Right ventricle myocardium superior (tissue), 1 donor: ENCODE data around the gene UBE2J2. TPM values are rescaled to one million over a fixed set of nuclear protein-coding genes. Genes with fewer than 3 reads are reported as not detected.

Experiments used
- ATAC-seq: fragments of 200-7000 bp; cut with Tn5 transposase; one replicate; pipeline ENCODE4 v1.9.1; 2020; ENCODE audit warnings: mild to moderate bottlenecking; ENCODE audit not compliant: poor library complexity
- DNase-seq: peaks from one replicate; pipeline ENCODE4 v3.0.0-alpha.2; 2020
- intact Hi-C: fragments of 100-400 bp; cut with DNase I; formaldehyde crosslinking; loops from one replicate; pipeline ENCODE4 v1.11.2; 2022
- total RNA-seq: library from RNA; stranded (reverse); fragmentation: NEBNext Ultra II Directional; extraction: Animal tissue kit (Norgen Biotek cat#: 25700); gene quantifications from one replicate; pipeline ENCODE4 v1.2.1, GENCODE V29; 2021
- donor health status: DM: no; HTN: yes; CAD: no; lungs with severe emphysema.

The UBE2J2 gene
- total RNA-seq, 1 donor from 2014 or later, result 34.7 TPM

DNA sequence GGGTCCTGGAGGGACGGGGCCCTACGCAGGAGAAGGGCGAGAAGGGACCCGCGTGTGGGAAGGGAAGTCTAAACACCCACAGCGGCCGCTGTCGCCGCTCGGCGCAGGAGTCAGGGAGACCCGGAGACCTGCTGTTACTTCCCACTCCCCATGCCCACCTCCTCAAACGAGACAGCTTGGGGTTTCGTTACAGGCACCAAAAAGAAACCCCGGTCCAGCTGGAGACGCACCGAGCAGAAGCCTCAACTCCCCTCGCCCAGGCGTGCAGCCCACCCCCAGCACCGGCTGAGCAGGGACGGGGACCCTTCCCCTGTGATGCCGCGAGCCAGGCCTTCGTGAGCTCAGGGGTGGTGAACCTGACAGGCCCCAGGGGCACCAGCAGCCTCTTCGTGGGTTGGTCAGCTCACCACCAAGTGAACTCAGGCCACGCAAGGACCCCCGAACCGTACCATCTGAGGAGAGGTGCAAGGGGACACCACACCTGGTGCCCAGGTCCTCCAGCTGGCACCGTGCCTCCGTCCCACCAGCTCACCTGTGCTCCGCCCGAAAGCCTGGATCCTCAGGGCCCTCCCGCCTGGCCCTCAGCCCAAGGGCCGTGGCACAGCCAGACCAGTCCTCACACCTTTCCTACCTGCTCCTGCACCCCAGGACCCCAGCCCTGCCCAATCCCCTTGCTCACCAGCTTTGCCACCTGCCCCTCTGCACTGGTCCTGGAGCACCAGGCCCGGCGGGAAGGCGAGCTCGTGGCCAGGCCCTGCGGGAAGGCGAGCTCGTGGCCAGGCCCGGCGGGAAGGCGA, 46.9 kb downstream of the UBE2J2 start:
- no peak for DNase-seq
- no peak for ATAC-seq
- intact Hi-C loops, result no loop called here

DNA sequence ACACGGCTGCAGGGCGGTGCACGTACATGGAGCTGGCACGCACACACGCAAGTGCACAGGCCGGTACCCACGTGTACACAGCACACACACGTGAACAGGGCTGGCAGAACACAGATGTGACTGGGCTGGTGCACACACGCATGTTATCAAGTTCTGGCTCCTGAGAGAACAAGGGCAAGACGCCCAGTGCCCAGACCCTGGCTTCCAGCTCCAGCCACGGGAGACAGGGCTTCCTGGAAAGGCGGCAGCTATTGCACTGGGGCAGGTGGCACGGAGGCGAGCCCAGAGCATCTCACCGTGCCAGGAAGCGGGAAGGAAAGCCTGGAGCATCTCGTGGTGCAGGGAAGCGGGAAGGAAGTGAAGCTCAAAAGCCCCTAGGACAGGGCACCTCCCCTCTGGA, 47.7 kb downstream of the UBE2J2 start:
- intact Hi-C loops, result no loop called here
- ATAC-seq (peak; percentile 26), DNase-seq (no peak)

DNA sequence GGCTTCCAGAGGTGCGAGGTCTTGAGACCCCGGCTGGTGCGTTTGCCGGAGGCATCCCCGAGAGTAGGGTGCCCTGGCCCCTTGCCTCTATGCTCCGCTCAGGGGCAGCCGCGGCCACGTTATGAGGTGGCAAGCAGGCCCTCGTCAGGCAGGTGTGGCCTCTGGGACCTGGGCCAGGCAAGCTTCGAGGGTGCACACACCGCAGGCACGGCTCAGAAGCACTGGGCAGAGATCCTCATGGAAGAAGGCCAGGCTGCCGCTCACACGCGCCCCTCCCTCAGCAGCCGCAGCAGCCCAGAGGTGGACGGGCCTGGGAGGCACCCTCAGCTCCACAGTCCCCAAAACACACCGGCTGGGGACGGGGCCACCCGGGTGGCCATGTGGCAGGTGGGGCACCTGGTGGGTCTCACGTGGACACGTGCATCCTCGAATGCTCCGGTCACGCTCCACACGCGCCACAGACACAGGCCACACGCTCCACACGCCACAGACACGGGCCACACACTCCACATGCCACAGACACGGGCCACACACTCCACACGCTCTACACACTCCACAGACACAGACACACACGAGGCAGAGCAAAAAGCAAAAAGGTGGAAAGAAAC, 48.3 kb downstream of the UBE2J2 start:
- DNase-seq (no peak), ATAC-seq (peak; percentile 33)
- intact Hi-C loops, result no loop called here

DNA sequence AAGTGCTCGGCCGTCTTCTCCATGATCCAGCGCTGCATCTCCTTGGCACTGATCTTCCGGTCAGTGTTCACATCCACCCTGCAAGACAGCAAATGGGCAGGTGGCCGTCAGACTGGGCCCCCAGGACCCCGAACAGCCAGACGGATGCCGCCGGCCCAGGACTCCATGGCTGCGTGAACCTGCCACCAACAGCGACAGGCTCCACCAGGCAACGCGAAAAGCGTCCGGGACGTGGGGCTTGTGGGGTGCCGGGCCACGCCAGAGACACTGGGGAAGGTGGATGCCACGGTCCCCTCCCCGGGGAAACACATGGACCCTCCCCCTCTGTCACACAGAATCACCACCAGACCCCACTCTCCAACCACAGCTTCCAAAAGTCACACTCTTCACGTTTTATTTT, 49.8 kb downstream of the UBE2J2 start:
- intact Hi-C loops, result no loop called here
- ATAC-seq, result no peak
- DNase-seq, result no peak

DNA sequence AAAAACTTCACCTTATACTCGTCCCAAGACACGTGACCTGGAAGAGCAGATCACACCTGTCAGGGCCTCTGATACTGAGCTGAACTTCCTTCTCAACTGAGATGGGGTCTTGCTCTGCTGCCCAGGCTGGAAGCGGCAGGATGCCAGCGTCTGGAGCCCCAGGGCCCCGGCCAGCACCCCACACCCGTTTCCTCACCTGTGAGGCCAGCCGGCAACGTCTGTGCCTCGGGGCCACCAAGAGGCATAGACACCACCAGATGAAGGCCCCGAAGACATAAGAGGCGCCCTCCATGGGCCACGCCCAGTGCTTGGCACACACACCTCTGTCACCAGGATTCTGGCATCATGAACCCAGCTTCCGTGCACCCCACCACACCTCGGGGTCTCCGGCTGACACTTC, 50.3 kb downstream of the UBE2J2 start:
- intact Hi-C loops, result no loop called here
- DNase-seq, result no peak
- no peak for ATAC-seq

DNA sequence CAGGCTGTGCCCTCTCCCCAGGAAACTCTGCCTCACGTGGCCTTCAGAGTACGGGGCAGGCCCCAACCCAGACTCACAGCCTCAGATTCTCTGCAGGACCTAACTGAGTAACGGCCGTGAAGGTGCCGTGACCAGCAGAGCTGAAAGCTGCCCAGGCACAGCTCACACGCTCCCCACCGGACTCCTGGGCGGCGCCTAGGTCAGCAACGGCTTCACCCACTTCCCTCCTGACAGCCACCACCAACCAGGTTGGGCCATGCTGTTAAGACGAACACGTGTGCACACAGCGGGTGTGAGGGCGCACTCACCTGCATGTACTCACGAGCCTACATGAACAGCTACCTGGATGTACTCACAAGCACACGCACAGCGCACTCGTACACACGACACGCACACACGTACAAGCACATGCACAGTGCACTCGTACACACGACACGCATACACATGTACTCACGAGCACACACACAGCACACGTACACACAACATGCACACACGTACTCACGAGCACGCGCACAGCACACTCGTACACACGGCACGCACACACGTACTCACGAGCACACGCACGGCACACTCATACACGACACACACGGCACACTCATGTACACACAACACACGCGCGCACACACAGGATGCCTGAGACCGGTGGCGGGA, 51.0 kb downstream of the UBE2J2 start:
- no peak for DNase-seq
- no peak for ATAC-seq
- intact Hi-C loops, result no loop called here

DNA sequence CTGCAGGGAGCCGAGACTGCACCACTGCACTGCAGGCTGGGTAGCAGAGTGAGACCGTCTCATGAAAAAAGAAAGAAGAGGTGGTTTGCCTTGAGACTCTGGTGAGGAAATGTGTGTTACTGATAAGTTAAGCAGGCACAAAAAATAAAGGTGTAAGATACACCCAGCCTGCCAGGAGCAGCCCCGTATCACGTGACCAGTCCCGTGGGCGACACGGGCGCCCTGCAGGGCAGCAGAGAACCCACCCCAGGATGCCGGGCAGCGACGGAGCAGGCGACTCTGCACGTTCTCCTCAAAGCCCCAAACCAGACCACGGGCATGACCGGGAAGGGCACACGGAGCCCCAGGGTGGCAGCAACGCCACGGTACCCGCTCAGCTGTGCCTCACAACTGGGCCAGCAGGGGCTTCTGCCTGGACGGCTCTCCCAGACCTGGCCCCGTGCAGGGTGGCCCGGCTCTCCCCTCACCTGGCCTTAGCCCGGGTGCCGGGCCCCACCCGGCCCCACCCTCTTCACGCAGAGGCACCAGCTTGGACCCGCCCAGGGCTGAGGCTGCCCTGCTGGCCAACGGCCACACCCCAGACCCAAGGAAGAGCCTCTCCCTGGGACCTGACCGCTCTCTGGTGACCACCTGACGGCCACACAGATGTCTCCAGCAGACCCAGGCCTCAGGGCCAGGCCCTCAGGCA, 51.6 kb downstream of the UBE2J2 start:
- DNase-seq, result no peak
- no peak for ATAC-seq
- intact Hi-C loops, result no loop called here

DNA sequence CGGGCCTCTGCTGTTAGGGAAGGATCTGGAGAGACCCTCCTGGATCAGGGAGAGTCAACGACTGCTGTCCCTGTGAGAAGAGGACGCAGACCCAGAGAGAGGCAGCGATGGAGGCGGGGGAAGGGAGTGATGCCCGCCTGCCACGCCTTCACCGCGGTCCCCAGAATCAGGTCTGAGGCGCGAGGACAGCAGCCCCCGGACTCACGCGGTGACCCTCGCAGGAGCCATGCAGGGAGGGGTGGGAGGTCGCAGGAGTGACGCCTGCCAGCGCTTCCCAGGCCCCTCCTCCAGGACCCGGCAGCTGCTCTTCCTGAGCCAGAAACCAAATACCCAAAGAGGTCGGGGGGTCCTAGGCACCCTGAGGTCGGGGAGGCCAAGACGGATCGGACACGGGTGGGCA, 53.5 kb downstream of the UBE2J2 start:
- ATAC-seq (no peak), DNase-seq (no peak)
- intact Hi-C loops, result no loop called here

DNA sequence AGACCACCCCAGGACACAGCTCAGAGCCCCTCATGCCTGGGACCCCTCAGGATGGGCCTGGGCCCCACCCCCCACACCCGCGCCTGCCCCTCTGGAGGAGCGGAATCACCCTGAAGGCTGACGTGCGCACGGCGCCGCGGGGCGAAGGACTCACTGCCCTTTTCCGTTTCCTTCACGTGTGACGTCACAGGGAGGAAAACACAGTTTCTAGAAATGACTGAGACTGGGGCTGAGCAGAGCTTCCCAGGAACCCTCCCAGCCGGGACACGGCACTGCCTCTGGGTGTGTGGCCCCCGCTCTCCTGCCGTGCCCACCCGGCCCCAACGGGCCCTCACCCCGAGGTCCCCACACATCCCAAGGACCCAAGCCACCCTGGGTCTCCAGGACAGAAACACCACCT, 54.3 kb downstream of the UBE2J2 start:
- intact Hi-C loops, result no loop called here
- no peak for DNase-seq
- ATAC-seq, result no peak

DNA sequence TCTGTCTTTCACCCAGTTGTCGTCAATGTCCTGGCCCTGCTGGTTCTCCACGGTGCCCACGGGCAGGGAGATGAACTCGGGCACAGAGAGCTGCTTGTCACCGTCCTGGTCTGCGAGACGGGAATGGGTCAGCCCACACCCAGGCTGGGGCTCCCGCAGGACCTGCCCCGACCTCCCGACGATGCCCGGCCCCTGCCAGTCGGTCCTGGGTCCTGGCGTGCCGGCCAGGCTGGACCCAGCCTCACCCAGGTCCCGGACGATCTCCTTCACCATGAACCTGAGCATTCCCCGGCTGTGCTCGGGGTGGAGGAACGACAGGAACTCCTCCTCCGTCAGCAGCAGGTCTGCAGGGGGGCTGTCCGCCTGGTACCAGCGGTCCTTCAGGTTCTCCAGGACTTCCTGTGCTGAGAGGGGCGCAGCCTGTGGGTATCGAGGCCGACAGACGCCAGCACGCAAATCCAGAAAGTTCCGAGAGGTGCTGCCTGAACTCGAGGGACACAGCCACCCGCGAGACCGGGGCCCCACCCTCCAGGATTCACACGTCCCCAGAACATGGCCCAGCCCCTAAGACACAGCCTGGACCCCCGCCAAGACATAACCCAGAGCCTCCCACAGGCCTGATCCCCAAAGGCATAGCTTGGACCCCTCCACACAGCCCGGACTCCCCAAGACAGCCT, 55.0 kb downstream of the UBE2J2 start:
- intact Hi-C loops, result no loop called here
- no peak for DNase-seq
- no peak for ATAC-seq

DNA sequence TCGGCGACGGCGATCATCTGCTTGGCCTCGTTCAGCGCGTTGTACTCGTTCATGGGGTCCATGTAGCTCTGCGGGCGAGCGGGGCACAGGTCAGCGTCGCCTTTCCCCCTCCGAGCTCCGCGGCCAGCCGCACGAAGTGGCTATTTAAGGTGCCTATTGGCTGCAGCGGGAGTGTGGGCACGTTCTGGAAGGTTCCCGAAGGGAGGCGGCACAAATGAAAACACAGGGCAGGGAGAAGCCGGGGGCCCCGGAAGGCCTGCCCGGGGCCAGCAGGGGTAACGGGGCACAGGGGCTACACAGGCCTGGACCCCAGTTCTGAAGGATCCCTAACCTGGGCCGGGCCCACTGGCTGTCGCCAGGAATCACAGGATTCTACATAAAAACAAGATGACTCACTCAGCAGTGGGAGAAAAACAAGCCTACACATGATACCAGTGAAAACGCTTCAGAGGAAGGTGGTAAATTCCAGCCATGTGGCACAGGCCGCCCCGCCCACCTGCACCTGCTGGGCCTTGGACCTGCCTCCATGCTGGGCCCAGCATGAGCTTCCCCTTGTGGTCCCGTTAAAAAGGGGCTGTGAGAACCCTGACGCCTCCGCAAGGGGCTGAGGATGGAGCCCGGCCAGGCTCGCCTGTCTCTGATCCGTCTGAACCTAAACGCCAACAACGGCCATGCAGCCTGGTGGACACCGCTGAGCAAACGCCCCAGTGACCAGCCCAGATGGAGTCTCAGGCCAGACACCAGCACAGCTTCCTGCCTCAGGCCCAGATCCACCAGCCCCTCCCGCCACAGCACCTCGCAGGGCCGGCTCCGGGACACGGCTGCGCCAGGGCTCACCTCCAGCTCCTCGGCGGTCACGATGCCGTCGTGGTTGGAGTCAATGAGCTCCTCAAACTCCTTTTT, 55.8 kb downstream of the UBE2J2 start:
- intact Hi-C loops, result no loop called here
- no peak for DNase-seq
- no peak for ATAC-seq

DNA sequence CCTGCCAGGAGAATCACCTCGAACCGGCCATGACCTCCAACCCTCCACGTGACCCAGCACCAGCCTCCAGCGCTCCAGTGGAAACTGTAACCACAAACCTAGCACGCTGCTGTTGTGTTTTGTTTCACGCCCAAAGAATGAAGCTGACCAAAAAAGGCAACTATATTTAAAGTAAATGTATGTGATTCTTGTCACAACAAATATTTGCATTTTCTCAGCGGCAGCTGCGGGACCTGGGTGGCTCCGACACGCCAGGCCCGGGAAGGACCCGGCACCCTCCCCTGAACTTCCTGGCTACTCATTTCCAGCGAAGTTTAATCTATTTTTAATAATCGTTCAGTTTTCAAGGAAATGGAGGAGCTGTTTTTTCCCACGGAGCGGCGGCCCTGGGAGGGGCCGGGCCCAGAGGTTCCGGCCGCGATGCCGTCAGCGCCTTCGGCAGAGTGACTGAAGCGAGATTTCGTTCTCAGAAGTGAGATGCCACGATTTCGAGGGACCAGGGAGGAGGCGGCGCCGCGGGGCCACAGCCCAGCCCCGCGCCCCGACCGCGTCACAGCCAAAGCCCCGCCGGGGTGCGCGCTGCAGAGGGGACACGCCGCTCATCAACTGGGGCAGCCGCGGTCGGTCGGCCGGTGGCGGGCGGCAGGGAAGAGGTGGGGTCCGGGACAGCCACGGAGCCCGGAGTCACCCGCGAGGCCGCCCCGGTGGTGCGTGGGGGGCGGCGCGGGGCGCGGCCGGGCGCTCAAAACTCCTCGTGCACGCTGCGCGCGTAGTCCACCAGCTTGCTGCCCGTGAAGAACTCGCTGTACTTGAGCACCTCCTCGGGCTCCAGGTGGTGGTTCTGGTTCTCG, 56.7 kb downstream of the UBE2J2 start:
- intact Hi-C loops, result no loop called here
- ATAC-seq (no peak), DNase-seq (no peak)

DNA sequence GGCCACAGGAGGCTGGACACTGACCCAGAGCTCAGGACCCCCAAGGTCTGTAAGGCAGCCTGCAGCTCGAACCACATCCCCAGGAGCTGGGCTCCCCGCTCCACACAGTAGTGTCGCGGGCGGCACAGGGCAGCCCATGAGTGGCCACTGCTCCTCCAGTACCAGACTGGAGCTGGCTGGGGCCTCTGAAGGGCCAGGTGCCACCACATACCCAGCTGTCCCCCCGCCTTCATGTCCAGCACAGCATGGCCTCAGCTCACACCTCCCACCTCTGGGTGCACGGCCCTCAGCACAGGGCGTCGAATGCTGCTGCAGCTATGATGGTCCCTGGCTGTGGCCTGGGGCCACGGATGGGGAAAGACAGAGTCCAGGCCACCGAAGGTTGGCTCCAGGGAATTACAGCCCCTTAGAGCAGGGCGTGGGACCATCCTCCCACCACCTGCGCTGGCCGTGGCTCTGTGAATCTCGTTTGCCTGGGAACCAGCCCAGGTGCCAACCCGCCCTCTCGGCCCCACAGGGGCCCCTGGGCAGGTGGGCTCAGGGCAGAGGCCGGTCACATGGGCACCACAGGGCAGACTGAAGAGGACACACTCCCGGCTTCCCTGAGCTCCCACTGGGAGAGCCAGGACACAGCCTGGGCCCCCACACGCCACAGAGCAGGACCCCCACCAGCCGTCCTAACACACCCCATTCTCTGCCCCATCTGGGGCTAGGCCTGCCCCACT, 57.6 kb downstream of the UBE2J2 start:
- ATAC-seq (no peak), DNase-seq (no peak)
- intact Hi-C loops, result no loop called here

DNA sequence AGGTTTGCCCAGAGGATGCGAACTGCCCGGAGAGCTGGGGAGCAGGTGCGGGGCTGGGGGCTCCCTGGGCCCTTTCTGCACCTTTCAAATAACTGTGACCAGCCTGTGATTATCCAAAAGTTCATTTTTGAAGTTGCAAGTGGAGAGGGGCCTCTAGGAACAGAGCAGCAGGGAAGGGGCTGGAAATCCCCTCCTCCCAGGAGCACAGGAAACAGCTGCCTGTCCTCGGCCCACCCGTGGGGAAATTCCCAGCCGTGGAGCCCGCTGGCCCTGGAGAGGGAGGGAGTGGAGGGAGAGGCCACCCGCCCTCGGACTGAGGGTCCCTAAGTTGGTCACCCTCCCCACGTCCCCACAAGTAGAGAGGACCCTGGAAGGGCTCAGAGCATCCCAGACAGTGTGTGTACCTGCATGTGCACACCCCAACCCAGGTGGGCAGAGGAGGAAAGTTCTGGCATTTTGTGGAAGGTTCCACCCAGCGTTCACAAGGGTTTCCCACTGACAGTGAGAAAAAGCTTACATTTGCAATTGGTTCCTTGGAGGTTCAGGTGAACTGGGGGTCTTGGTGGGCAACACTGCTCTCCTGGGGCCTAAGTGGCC, 58.5 kb downstream of the UBE2J2 start:
- ATAC-seq (no peak), DNase-seq (no peak)
- intact Hi-C loops, result no loop called here

DNA sequence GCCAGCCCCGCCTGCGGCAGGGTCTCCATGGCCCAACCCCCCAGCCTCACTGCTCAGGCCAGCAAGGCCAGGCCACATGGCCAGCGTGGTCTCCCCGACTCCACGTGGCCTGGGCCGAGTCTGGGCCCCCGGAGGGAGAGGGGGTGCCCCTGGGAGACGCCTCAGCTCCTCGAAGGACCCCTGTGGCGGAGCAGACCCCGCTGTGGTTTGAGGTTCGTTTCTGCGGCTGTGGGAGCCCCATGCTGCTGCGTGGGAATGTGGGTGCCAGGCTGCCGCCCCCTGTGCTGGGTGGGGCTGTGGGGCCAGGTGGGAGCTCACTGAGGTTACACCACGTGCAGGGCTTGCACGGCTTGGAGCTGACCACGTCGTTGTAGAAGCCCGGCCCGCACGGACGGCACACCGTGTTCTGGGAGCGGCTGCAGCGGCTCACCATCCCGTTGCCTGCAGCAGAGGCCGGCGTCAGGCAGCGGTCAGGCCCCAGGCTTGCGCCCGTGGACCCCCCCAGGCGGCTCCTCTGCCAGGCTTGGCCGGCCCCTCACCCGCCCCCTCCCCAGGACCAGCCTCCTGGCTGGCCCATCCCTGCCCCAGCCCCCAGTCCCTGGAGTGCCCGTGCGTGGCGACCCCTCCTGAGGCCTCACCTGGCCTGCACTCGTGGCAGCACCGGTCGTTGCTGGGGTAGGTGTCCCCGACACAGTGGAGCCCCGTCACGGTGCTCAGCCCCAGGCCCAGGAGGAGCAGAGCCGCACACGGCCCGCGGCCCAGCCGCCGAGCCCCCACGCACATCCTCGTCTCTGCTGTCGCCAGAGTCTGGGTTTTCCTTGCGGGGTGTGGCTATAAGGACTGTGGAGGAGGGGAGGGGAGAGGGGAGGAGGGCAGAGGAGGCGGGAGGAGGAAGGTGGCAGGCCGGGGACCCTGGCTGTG, 60.0 kb downstream of the UBE2J2 start, which contains the start of gene TNFRSF4:
TSS of gene TNFRSF4 (minus strand) at position 809 of the 921 bp plus-strand sequence. CDS start at position 783, 26 bp downstream.
- intact Hi-C loops, result no loop called here
- peak; percentile 6 for ATAC-seq
- DNase-seq, result no peak
